Brain pericyte (primary cell): ENCODE data around the gene EPS8L3.
"Not testable (repeated sequence)": the region's sequence is repeated elsewhere in the genome, so short reads cannot be mapped to it uniquely, and the experiment has no call there.

Experiments used
- DNase-seq: peaks from one replicate; pipeline ENCODE4 v3.0.0-alpha.2; 2012; ENCODE audit warnings: low read depth, low spot score

The EPS8L3 gene, protein sequence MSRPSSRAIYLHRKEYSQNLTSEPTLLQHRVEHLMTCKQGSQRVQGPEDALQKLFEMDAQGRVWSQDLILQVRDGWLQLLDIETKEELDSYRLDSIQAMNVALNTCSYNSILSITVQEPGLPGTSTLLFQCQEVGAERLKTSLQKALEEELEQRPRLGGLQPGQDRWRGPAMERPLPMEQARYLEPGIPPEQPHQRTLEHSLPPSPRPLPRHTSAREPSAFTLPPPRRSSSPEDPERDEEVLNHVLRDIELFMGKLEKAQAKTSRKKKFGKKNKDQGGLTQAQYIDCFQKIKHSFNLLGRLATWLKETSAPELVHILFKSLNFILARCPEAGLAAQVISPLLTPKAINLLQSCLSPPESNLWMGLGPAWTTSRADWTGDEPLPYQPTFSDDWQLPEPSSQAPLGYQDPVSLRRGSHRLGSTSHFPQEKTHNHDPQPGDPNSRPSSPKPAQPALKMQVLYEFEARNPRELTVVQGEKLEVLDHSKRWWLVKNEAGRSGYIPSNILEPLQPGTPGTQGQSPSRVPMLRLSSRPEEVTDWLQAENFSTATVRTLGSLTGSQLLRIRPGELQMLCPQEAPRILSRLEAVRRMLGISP

DNA sequence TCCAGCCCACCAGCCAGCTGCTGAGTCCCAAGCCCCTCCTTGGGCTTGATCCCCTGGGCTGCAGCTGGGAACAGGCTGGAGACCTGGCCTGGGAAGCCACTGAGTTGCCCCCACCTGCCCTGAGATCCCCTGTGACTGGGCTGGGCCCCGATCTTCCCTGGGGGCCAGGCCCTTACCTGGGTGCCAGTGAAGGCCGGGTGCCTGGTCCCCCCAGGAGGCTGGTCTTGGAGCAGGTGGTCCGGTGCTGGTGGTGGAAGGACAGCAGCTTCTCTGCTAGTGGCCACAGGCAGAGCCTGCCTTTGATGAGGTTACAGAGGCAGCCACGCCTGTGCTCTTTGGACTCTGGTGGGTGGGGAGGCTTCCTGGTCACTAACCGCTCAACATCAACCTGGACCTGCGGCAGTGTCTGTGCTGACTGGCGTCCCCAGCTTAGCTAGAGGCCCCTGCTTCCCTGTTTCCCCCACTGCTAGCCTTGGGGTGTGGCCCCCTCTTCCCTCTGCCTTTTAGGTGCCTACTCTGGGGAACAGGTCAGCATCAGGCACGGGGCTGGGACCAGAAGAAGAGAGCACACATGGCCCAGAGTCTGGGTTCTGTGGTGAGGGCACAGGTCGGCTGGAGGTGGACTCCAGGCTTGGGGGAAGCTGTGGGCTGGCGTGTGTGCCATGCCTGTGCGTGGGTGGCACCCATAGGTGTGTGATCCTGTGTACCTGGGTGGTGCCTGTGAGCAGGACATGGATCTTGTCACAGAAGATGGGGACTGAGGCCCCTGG lies at the start of gene EPS8L3:
EPS8L3 (minus strand) TSS at position 278 of the 770 bp plus-strand sequence. CDS start 2,174 bp downstream, outside the sequence.
- DNase-seq: no peak

GRCh38 chr1:109812691-109813393 lies 49.1 kb upstream of the EPS8L3 start:
- no peak for DNase-seq

- no peak for DNase-seq
Observed at GRCh38 chr1:109808703-109809102, 45.0 kb upstream of the EPS8L3 start.

GRCh38 chr1:109807822-109808680 lies 44.3 kb upstream of the EPS8L3 start:
- DNase-seq: no peak

DNA sequence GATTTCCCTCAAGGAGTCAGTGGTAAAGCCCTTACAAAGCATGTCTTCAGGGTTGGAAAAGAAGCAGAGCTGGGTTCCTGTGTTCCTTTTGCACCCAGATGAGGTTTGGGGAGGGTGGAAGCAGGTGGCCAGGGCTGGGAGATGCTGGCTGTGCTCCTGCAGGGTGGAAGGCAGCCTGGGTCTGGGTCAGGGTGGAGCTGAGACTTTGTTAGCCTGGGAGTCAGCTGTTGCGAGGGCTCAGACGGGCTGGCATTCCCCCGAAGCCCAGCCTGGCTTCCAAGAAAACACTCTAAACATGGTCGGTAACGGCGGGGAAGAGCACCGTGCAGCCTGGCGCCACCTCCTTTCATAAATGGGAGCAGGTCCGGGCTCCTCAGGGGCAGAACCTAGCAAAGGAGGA lies 43.7 kb upstream of the EPS8L3 start:
- DNase-seq: no peak

DNA sequence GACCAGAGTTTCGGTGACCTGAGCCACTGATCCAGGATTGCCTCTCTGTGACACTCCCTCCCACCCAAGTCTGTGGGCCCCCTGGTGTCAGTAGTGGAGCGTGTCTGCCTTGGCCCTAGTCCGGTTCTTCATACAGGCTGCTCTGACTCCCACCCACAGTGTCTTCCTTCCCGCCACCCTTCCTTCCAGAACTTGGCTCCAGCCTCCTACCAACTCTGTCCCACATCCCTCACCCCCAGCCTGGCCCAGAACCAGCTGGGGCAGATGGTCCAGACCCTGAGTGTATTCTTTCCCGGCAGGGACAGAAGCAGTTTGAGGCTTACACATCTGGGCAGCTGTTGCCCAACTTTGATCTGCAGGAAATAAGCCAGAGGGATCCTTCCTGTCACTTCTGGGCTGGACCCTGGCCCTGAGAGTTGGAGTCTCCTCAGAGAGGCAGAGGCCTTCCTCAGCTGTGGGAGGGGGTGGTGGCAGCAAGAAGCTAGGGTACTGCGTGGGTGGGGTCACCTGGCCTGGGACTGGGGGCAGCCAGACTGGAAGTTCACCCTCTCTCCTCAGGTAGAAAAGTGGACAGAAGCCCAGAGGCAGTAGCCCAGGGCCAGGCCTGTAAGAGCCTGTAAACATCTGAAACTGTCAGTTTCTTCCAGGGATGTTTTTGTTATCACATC lies 43.1 kb upstream of the EPS8L3 start:
- no peak for DNase-seq

GRCh38 chr1:109805486-109806165 lies 41.9 kb upstream of the EPS8L3 start:
- DNase-seq: no peak

GRCh38 chr1:109804660-109805059 lies 40.9 kb upstream of the EPS8L3 start:
- DNase-seq: no peak

DNA sequence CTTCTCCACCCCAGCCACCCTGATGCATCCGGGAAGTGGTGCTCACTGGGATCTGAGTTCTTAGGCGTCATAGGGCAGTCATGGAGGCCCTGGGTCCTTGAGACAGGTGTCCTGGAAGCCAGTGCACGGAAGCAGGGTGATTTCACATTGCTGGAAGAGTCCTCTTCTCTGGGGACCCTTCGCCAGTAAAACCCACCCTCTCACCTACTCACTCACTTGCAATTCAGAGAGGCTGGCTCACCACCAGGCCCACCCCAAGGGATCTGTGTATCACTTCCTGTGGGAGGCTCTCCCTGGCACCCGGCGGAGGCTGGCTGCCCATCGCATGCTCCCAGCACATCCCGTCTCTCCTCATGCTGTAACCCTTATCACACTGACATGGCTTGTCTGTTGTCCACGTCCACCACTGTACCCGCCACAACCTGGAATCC lies 40.2 kb upstream of the EPS8L3 start:
- no peak for DNase-seq

DNA sequence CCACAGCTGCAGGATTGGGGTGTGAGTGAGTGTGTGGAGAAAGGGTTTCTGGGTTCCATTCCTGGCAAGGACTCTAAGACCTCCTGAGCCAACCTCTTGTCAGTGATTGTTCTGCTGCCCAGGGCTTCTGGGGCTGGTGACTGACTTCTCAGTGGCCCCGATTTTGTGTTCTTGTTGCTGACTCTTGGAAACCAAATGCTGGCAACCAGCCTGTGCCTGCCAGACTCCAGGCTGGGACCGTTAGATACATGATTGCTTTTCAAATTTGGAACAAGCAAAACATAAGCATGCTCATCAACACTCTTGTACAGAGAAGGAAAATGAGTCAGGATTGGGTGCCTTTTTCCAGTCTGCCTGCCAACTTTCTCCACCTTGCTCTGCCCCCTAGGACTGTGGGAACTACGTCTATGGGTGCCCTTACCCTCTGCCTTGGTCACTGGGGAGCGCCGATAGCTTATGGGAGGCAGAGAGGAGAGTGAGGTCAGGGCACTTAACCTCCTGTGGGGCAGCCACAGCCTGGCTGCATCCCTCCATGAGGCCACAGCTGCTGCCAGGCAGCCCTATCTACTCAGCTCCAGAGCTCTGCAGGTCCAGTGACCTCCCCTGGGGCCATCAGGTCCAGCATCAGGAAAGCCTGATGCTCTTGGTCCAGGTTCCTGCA lies 39.3 kb upstream of the EPS8L3 start:
- DNase-seq: no peak

GRCh38 chr1:109802136-109802900 lies 38.6 kb upstream of the EPS8L3 start:
- no peak for DNase-seq

- no peak for DNase-seq
Observed at GRCh38 chr1:109801791-109802135, 38.0 kb upstream of the EPS8L3 start.

GRCh38 chr1:109800291-109800690 lies 36.6 kb upstream of the EPS8L3 start:
- DNase-seq: no peak

- no peak for DNase-seq
Observed at GRCh38 chr1:109799445-109799844, 35.7 kb upstream of the EPS8L3 start.

- not testable (repeated sequence) for DNase-seq
Observed at GRCh38 chr1:109797303-109797595, 33.5 kb upstream of the EPS8L3 start.

- no peak for DNase-seq
Observed at GRCh38 chr1:109796484-109797302, 33.0 kb upstream of the EPS8L3 start.

- no peak for DNase-seq
Observed at GRCh38 chr1:109794319-109795132, 30.8 kb upstream of the EPS8L3 start.
